NCI-H1417 treated with DMSO at 0.1 percent for 48 hours (cell line): ENCODE results near the gene SLC6A13.

Experiments used
- DNase-seq: peaks from one replicate; lab custom pipeline; 2025; lab: John Stamatoyannopoulos, UW

SLC6A13 gene

DNA sequence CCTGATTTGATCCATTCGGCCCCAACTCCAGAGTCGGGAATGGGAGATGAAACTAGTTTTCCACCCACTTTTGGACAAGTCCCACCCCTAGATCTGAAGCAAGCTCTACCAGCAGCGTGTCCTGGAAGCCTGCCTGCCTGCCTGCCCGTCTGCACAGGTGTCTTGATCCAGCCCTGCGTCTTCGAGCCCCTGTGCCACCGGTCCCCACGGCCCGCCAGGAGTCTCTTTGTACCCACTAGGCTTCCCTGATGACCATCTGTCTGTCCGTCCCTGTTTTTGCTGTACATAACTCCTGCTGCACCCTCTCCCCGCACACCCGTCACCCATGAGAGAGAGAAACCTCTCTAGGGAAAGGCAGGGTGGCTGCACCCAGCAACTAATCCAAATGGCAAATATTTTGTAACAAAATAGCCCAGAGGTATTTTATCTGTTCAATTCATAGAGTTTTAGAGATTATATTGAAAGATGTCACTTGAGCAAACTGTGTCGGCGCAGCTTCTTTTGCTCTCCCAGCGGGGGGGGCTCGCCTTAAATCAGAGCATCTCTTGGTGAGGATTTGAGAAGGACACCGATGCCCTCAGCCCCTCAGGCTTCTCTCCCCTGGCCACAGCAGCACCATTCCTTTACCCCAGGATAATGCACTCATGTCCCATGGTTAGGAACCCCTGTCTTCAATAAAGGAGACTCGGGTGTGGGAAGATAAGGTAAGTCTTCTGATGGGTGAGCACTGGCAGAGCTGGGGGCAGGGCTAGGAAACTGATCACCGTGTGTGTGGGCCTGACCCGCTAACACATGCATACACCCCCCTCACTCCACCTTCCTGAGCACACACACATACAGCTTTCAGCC, 84.4 kb downstream of the SLC6A13 start:
- no peak for DNase-seq

GRCh38 chr12:177336-177979, 85.2 kb downstream of the SLC6A13 start:
- no peak for DNase-seq

GRCh38 chr12:176321-177181, 86.1 kb downstream of the SLC6A13 start:
- DNase-seq, result no peak

DNA sequence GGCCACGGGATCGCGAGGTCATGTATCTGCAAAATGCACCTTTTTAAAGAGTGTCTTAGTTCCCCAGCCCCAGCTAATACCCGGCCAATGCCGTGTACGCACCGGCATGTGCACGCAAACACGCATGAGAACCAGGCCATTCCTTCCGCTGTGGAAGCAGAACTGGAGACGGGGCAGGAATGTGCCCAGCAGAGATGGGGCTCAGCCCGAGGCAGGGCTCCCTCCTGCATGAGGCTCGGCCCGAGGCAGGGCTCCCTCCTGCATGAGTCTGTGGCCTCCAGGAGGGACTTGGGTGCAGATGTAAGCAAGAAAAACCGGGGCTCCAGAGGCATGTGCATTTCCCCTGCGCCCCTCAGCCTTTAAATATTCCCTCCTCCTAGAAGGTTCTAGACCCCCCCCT, 86.9 kb downstream of the SLC6A13 start:
- no peak for DNase-seq

DNA sequence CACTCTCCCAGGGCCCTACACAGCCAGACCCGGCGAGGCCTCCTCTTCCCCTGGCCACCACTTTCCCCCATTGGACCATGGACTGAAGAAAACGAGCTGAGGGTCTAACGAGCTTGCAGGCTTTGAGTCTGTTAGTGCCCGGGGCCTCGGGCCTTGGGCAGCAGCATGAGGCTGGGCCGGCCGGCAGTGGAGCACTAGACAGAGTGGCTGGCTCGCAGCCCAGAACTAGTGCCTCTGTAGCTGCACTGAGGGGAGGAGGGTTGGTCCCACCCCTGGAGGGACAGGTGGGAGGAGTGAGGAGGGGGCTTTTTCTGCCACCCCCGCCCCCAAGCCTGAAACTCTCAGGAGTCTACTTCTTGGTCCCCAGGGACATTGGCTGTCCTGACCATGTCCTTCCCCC, 87.4 kb downstream of the SLC6A13 start:
- DNase-seq, result no peak

DNA sequence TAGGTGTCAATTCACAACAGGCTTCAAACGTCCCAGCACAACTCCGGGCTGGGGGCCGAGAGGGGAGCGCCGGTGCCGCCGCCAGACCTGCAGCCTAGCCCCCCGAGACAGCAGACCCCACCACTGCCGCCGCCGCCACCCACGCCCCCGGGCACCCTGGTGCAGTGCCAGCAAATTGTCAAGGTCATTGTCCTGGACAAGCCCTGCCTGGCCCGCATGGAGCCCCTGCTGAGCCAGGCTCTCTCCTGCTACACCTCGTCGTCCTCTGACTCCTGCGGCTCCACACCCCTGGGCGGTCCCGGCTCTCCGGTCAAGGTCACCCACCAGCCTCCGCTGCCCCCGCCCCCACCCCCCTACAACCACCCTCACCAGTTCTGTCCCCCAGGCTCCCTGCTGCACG, 88.0 kb downstream of the SLC6A13 start:
- DNase-seq, result no peak

- DNase-seq, result no peak
Observed at GRCh38 chr12:174124-174523, 88.5 kb downstream of the SLC6A13 start.

- DNase-seq, result no peak
Observed at GRCh38 chr12:172732-173161, 89.9 kb downstream of the SLC6A13 start.

DNA sequence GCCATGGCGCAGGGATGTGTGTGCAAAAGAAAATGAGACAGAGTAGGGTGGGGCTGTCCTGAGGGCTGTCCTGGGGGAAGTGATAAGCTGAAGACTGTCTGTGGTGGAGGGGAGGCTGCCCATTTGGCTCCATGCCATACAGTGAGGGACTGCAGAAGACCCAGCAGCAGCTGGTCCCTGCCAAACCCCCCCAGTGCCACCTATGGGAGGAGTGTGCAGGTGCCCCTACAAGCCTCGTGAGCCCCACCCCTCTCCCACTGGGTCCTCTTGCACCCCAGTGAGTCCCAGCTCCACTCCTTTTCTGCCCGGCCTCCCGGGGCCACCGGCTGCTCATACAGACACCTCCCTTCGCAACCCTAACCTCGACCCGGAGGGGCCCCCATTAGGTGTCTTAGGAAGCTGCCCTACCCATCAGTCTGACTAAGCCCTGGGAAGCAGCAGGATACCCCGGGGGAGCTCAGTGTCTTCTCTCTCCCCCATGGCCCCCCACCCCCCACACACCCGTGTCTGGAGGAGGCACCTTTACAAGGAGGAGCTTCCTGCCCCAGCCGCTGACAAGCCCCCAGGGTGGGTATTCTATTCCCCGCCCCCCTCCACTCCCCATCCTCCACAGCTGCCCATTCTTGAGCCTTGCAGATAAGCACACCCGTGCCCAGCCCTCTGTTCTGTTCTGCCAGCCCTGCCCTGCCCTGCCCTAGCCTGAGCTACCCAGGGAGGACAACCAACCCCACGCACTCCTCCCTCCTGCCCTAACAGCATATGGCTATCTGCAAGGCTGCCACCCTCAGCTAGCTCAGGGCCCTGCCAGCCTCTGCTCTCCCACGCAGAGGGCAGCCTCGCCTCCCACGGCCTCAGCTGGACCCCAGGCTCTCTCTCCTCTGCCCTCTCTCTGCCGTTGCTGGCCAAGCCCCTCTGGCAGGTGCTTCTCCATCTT, 90.6 kb downstream of the SLC6A13 start:
- no peak for DNase-seq

DNA sequence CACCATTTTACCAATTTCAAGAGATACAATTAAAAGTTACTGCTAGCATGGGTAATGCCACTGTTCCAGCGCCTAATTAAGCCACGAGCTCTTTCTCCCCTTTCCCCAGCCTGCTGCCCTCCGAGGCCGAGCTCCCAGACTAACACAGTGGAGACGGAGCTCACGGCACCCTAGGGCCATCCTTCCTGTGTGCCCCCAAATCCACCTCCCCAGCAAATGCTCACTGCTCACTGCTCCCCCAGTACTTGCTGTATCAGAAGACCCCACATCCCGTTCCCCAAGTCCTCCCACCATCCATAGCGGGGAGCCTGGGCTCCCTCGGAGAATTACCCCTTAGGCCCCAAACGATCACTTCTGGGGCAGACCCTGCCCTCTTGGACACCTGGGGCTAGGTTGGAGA, 91.4 kb downstream of the SLC6A13 start:
- no peak for DNase-seq
